ENCODE measurements around the gene PDE11A. TPM values are rescaled to one million over a fixed set of nuclear protein-coding genes. Genes with fewer than 3 reads are reported as not detected.

The PDE11A gene
- total and polyA plus RNA-seq, 4 donors = 1.0 to 5.9 (median 1.7) TPM

- no peak for TF ChIP-seq CTCF (IDR thresholded peaks at IDR 0.05; ENCODE audit: low read depth, low read length, missing input control)
- no peak for TF ChIP-seq EGR1 (IDR thresholded peaks at IDR 0.05; ENCODE audit: low read depth in 2 of 2)
- no peak for TF ChIP-seq ZBTB33 (IDR thresholded peaks at IDR 0.05)
- TF ChIP-seq FOXA1 (IDR thresholded peaks at IDR 0.05) = no peak
- TF ChIP-seq RXRA (IDR thresholded peaks at IDR 0.05) = no peak
These were observed 166.9 kb downstream of the PDE11A start (continued) for GRCh38 chr2:177905640-177906039.

- H3K9me3 ChIP-seq (ENCODE audit: control insufficient read depth in 4 of 4, low read length in 3 of 4) = no peaks in the 10 kb centered on the region
- no peak overlapping the region for H3K27ac ChIP-seq (ENCODE audit: low read depth in 1 of 2, low read length in 2 of 2)
- WGBS = 73% methylated on average over 2 of the region's 2 CpGs
- no peak for DNase-seq (ENCODE audit: low spot score)
- TF ChIP-seq JUND (IDR thresholded peaks at IDR 0.05) = no peak
- TF ChIP-seq HNF4G (IDR thresholded peaks at IDR 0.05) = no peak
- no peak for TF ChIP-seq GABPA (IDR thresholded peaks at IDR 0.05 in 1 of 2, conservative IDR thresholded peaks at IDR 0.05 in 1 of 2)
- TF ChIP-seq YY1 (IDR thresholded peaks at IDR 0.05) = no peak
- TF ChIP-seq MAX (IDR thresholded peaks at IDR 0.05) = no peak
- no peak for TF ChIP-seq ATF3 (IDR thresholded peaks at IDR 0.05)
- no peak for TF ChIP-seq ZBTB33 (IDR thresholded peaks at IDR 0.05)
- no peak for TF ChIP-seq SP1 (IDR thresholded peaks at IDR 0.05)
- no peak for TF ChIP-seq RXRA (IDR thresholded peaks at IDR 0.05)
- H3K27me3 ChIP-seq (ENCODE audit: control insufficient read depth in 4 of 4, insufficient read depth in 4 of 4, low read length in 3 of 4) = no peaks in the 10 kb centered on the region
- no peaks in the 10 kb centered on the region for H3K4me1 ChIP-seq (ENCODE audit: control insufficient read depth in 4 of 4, insufficient read depth in 4 of 4, low read length in 3 of 4)
- no peak overlapping the region for H3K9ac ChIP-seq (ENCODE audit: low read depth in 1 of 2, low read length in 2 of 2)
- no peaks in the 10 kb centered on the region for H3K36me3 ChIP-seq (ENCODE audit: control insufficient read depth in 4 of 4, insufficient read depth in 3 of 4, low read depth in 1 of 4, low read length in 3 of 4)
- no peak overlapping the region for H3K4me3 ChIP-seq (ENCODE audit: low read depth in 1 of 3, low read length in 3 of 3)
These were observed 170.0 kb downstream of the PDE11A start for GRCh38 chr2:177902395-177903163.

- H3K27me3 ChIP-seq (ENCODE audit: control insufficient read depth in 4 of 4, insufficient read depth in 4 of 4, low read length in 3 of 4) = no peaks in the 10 kb centered on the region
- no peak overlapping the region for H3K9ac ChIP-seq (ENCODE audit: low read depth in 1 of 2, low read length in 2 of 2)
- no peak overlapping the region for H3K27ac ChIP-seq (ENCODE audit: low read depth in 1 of 2, low read length in 2 of 2)
- H3K9me3 ChIP-seq (ENCODE audit: control insufficient read depth in 4 of 4, low read length in 3 of 4) = no peaks in the 10 kb centered on the region
- H3K4me3 ChIP-seq (ENCODE audit: low read depth in 1 of 3, low read length in 3 of 3) = no peak overlapping the region
- DNase-seq (ENCODE audit: low spot score) = no peak
- H3K36me3 ChIP-seq (ENCODE audit: control insufficient read depth in 4 of 4, insufficient read depth in 3 of 4, low read depth in 1 of 4, low read length in 3 of 4) = peaks cover 0 to 3% (median 0%) of the 10 kb centered on the region in 4 donors
- no peaks in the 10 kb centered on the region for H3K4me1 ChIP-seq (ENCODE audit: control insufficient read depth in 4 of 4, insufficient read depth in 4 of 4, low read length in 3 of 4)
- TF ChIP-seq EGR1 (IDR thresholded peaks at IDR 0.05; ENCODE audit: low read depth in 2 of 2) (no peak), JUND (IDR thresholded peaks at IDR 0.05) (no peak), HNF4A (conservative IDR thresholded peaks at IDR 0.05) (no peak), MAX (IDR thresholded peaks at IDR 0.05) (no peak), YY1 (IDR thresholded peaks at IDR 0.05) (no peak), ZBTB33 (IDR thresholded peaks at IDR 0.05) (no peak), HNF4G (IDR thresholded peaks at IDR 0.05) (no peak), REST (IDR thresholded peaks at IDR 0.05) (no peak), GABPA (IDR thresholded peaks at IDR 0.05 in 1 of 2, conservative IDR thresholded peaks at IDR 0.05 in 1 of 2) (no peak), NR2F2 (IDR thresholded peaks at IDR 0.05) (no peak)
These were observed 172.5 kb downstream of the PDE11A start for GRCh38 chr2:177900082-177900481.
